ENCODE data around the gene HASPIN. TPM values are rescaled to one million over a fixed set of nuclear protein-coding genes. Genes with fewer than 3 reads are reported as not detected.
A peak's percentile ranks its signal among the peaks of the same experiment; 100 is the strongest.

HASPIN gene
- total and polyA plus RNA-seq, 9 of the 15 experiments (the other 6 are each of a cell fraction or from before 2014, with no cell fraction given): 0.81 to 13.5 (median 9.9) TPM

GRCh38 chr17:3739422-3740124, 15.9 kb downstream of the HASPIN start:
- ATAC-seq: peak; percentile 21; the same call in 1 of the 3 replicates
- intact Hi-C loops (cut with micrococcal nuclease) (loop anchor here (10.0 kb wide), 2 partner anchors 165 to 335 kb away; no protein-coding TSS in a partner anchor), in situ Hi-C loops (cut with MboI) (no loop called here)
- Histone ChIP-seq H3K4me1 (replicated peaks in 1 of 2; ENCODE audit: control insufficient read depth in 2 of 2, insufficient read depth in 2 of 2, low read length in 2 of 2) (peaks cover 4 to 10% of the 10 kb centered on the region in 2 experiments; a peak in 2 of 5 replicates), H3K36me3 (ENCODE audit: control insufficient read depth, insufficient read depth, low read length) (no peaks in the 10 kb centered on the region), H3K9me3 (replicated peaks; ENCODE audit: control insufficient read depth, insufficient read depth, low read depth, low read length) (no peaks in the 10 kb centered on the region), H3K79me2 (ENCODE audit: control insufficient read depth, insufficient read depth, low read length) (no peaks in the 10 kb centered on the region), H4K20me1 (replicated peaks; ENCODE audit: control insufficient read depth, insufficient read depth, low read length) (no peaks in the 10 kb centered on the region), H3K27ac (ENCODE audit: extremely low read depth, low read depth, low read length) (no peak overlapping the region), H3K9me1 (ENCODE audit: control insufficient read depth, insufficient read depth, low read length) (no peaks in the 10 kb centered on the region), H3K4me2 (ENCODE audit: insufficient read depth, low read length) (no peak overlapping the region), H3K4me3 (no peak overlapping the region), H3K9ac (ENCODE audit: insufficient read depth in 1 of 2, low read depth in 2 of 2, low read length in 2 of 2) (no peak overlapping the region), H3K27me3 (ENCODE audit: control insufficient read depth in 2 of 2, insufficient read depth in 2 of 2, low read length in 2 of 2) (peaks cover under 1 to 10% of the 10 kb centered on the region in 2 experiments; a peak in 4 of 5 replicates), H2AFZ (ENCODE audit: low read depth, low read length) (peak overlapping the region; percentile 44; the same call in 1 of the 2 replicates)
- TF ChIP-seq FOXO4 (CRISPR knock-in tag; IDR thresholded peaks at IDR 0.05): no peak
- CTCF ChIA-PET (ENCODE audit: low intra/inter-chr PET ratio): interaction anchor here (1.2 kb wide), 1 partner anchor 88 kb away, joined by 3 read pairs; no protein-coding TSS in a partner anchor
- no peak for DNase-seq (ENCODE audit: extremely low read depth in 1 of 4, low spot score in 3 of 4)
- POLR2A ChIA-PET: interaction anchor here (0.7 to 1.1 kb wide), 3 partner anchors 8 to 16 kb away, joined by 3 to 4 read pairs (median 3); partner anchors contain the start of gene HASPIN
- no TSS peak for BruUV-seq (replicated peaks)
- FAIRE-seq: no peak
- 42% methylated on average over 11 of the region's 16 CpGs for WGBS (ENCODE audit: insufficient coverage, low coverage, missing lambda C conversion rate)

GRCh38 chr17:3740611-3741073, 16.9 kb downstream of the HASPIN start:
- intact Hi-C loops (cut with micrococcal nuclease): no loop called here
- Histone ChIP-seq H3K4me1 (replicated peaks in 1 of 2; ENCODE audit: control insufficient read depth in 2 of 2, insufficient read depth in 2 of 2, low read length in 2 of 2) (peaks cover 4 to 10% of the 10 kb centered on the region in 2 experiments; a peak in 2 of 5 replicates), H3K27me3 (ENCODE audit: control insufficient read depth in 2 of 2, insufficient read depth in 2 of 2, low read length in 2 of 2) (peaks cover 7 to 14% of the 10 kb centered on the region in 2 experiments), H3K9me1 (ENCODE audit: control insufficient read depth, insufficient read depth, low read length) (no peaks in the 10 kb centered on the region), H3K4me2 (ENCODE audit: insufficient read depth, low read length) (no peak overlapping the region), H3K27ac (ENCODE audit: extremely low read depth, low read depth, low read length) (no peak overlapping the region), H3K9me3 (replicated peaks; ENCODE audit: control insufficient read depth, insufficient read depth, low read depth, low read length) (no peaks in the 10 kb centered on the region), H4K20me1 (replicated peaks; ENCODE audit: control insufficient read depth, insufficient read depth, low read length) (no peaks in the 10 kb centered on the region), H3K79me2 (ENCODE audit: control insufficient read depth, insufficient read depth, low read length) (no peaks in the 10 kb centered on the region), H2AFZ (ENCODE audit: low read depth, low read length) (no peak overlapping the region), H3K36me3 (ENCODE audit: control insufficient read depth, insufficient read depth, low read length) (no peaks in the 10 kb centered on the region), H3K9ac (ENCODE audit: insufficient read depth in 1 of 2, low read depth in 2 of 2, low read length in 2 of 2) (no peak overlapping the region), H3K4me3 (no peak overlapping the region)
- FAIRE-seq (no peak), DNase-seq (ENCODE audit: extremely low read depth in 1 of 4, low spot score in 3 of 4) (no peak), ATAC-seq (no peak)
- in situ Hi-C loops (cut with MboI): no loop called here
- CTCF ChIA-PET (ENCODE audit: low intra/inter-chr PET ratio): no interaction called here
- BruUV-seq (replicated peaks): no TSS peak
- 59% methylated on average over 10 of the region's 14 CpGs for WGBS (ENCODE audit: insufficient coverage, low coverage, missing lambda C conversion rate)
- POLR2A ChIA-PET: interaction anchor here (0.7 kb wide), 1 partner anchor 19 kb away, joined by 3 read pairs; no protein-coding TSS in a partner anchor
- TF ChIP-seq MTF1 (CRISPR knock-in tag; IDR thresholded peaks at IDR 0.05; ENCODE audit: borderline replicate concordance) (no peak), KLF10 (CRISPR knock-in tag; IDR thresholded peaks at IDR 0.05) (no peak), MTA2 (IDR thresholded peaks at IDR 0.05; ENCODE audit: low read depth) (no peak), ZNF764 (CRISPR knock-in tag; IDR thresholded peaks at IDR 0.05; ENCODE audit: low read depth) (no peak), ZNF143 (CRISPR knock-in tag; IDR thresholded peaks at IDR 0.05) (no peak), CBX3 (IDR thresholded peaks at IDR 0.05; ENCODE audit: borderline replicate concordance in 1 of 2, low read length in 2 of 2) (no peak), THRA (IDR thresholded peaks at IDR 0.05) (no peak), MYBL2 (IDR thresholded peaks at IDR 0.05; ENCODE audit: low read depth) (no peak), MYBL2 (CRISPR knock-in tag; IDR thresholded peaks at IDR 0.05; ENCODE audit: borderline replicate concordance) (no peak), FOXK1 (CRISPR knock-in tag; IDR thresholded peaks at IDR 0.05; ENCODE audit: borderline replicate concordance) (no peak), PHF20 (IDR thresholded peaks at IDR 0.05; ENCODE audit: partially characterized antibody) (no peak), ZSCAN29 (IDR thresholded peaks at IDR 0.05) (no peak)
